Osteoblast (primary cell): ENCODE measurements around the gene OBSCN. TPM values are rescaled to one million over a fixed set of nuclear protein-coding genes. Genes with fewer than 3 reads are reported as not detected.

Experiments
- DNase-seq: peaks from one replicate; pipeline ENCODE4 v3.0.0; 2011; ENCODE audit warnings: low spot score, mixed read lengths; ENCODE audit not compliant: insufficient read length; ENCODE audit errors: missing footprints
- H2AFZ ChIP-seq: 2 replicates; pipeline ENCODE4 v1.6.0; 2011; ENCODE audit warnings: mild to moderate bottlenecking, low read length
- H3K27ac ChIP-seq: 2 replicates; pipeline ENCODE4 v1.5.1; 2011; ENCODE audit warnings: mild to moderate bottlenecking, low read depth, low read length, moderate library complexity
- H3K27me3 ChIP-seq: 2 replicates; pipeline ENCODE4 v1.6.0; 2012; ENCODE audit warnings: mild to moderate bottlenecking, control low read depth, inconsistent platforms, low read length, moderate library complexity; ENCODE audit not compliant: insufficient read depth
- H3K36me3 ChIP-seq: 2 replicates; pipeline ENCODE4 v1.5.1; 2011; ENCODE audit warnings: mild to moderate bottlenecking, low read length, control low read depth, moderate library complexity; ENCODE audit not compliant: insufficient read depth
- H3K4me1 ChIP-seq: 2 replicates; pipeline ENCODE4 v1.5.1; 2011; ENCODE audit warnings: mild to moderate bottlenecking, low read length, control low read depth, moderate library complexity; ENCODE audit not compliant: insufficient read depth
- H3K4me2 ChIP-seq: 2 replicates; pipeline ENCODE4 v1.6.0; 2011; ENCODE audit warnings: mild to moderate bottlenecking, low read length; ENCODE audit not compliant: insufficient read depth
- H3K4me3 ChIP-seq: fragments of 200-600 bp; sonication (generic); 3 replicates; pipeline ENCODE4 v1.5.1; 2012; ENCODE audit warnings: mild to moderate bottlenecking, low read length, inconsistent platforms; ENCODE audit not compliant: insufficient read depth
- H3K79me2 ChIP-seq: 2 replicates; pipeline ENCODE4 v1.6.0; 2012; ENCODE audit warnings: mild to moderate bottlenecking, low read length, control low read depth, inconsistent platforms; ENCODE audit not compliant: insufficient read depth
- H3K9me3 ChIP-seq: 2 replicates; pipeline ENCODE4 v1.5.1; 2011; ENCODE audit warnings: low read depth, low read length, control low read depth
- H4K20me1 ChIP-seq: 2 replicates; pipeline ENCODE4 v1.6.0; 2012; ENCODE audit warnings: mild to moderate bottlenecking, low read length, control low read depth; ENCODE audit not compliant: insufficient read depth
- CTCF ChIP-seq: IDR thresholded peaks from 2 replicates; pipeline ENCODE4 v1.5.1; 2011; ENCODE audit warnings: mild to moderate bottlenecking, low read depth, low read length, moderate library complexity; ENCODE audit errors: extremely low read depth
- total RNA-seq: library from RNA; depleted of rRNA; stranded (reverse); fragments of >200 nt; gene quantifications from 2 replicates; pipeline ENCODE4 v1.2.3, GENCODE V29; 2012

The OBSCN gene
- total RNA-seq, 1 donor = 2.9 TPM

- Histone ChIP-seq H3K4me1 (peaks cover 13% of the 10 kb centered on the region), H3K27me3 (peaks cover 6% of the 10 kb centered on the region), H3K4me2 (no peak overlapping the region), H3K36me3 (no peaks in the 10 kb centered on the region), H3K79me2 (no peaks in the 10 kb centered on the region), H2AFZ (no peak overlapping the region), H3K9me3 (no peaks in the 10 kb centered on the region), H4K20me1 (no peaks in the 10 kb centered on the region), H3K4me3 (no peak overlapping the region), H3K27ac (no peak overlapping the region)
- peak; percentile 78 for DNase-seq
- no peak for TF ChIP-seq CTCF
These were observed 169.1 kb downstream of the OBSCN start for GRCh38 chr1:228376651-228377631.

GRCh38 chr1:228377664-228378089, 169.8 kb downstream of the OBSCN start:
- no peak for TF ChIP-seq CTCF
- peak; percentile 50 for DNase-seq
- Histone ChIP-seq H3K4me2 (no peak overlapping the region), H3K4me1 (peaks cover 13% of the 10 kb centered on the region), H3K36me3 (no peaks in the 10 kb centered on the region), H3K9me3 (no peaks in the 10 kb centered on the region), H2AFZ (no peak overlapping the region), H3K79me2 (no peaks in the 10 kb centered on the region), H4K20me1 (no peaks in the 10 kb centered on the region), H3K27ac (no peak overlapping the region), H3K4me3 (no peak overlapping the region), H3K27me3 (peaks cover 6% of the 10 kb centered on the region)

- Histone ChIP-seq H3K27ac (no peak overlapping the region), H3K36me3 (no peaks in the 10 kb centered on the region), H2AFZ (peak overlapping the region; percentile 82), H3K27me3 (peaks cover 6% of the 10 kb centered on the region), H4K20me1 (no peaks in the 10 kb centered on the region), H3K4me3 (peak overlapping the region; percentile 72), H3K9me3 (no peaks in the 10 kb centered on the region), H3K4me2 (peak overlapping the region; percentile 87), H3K4me1 (peaks cover 13% of the 10 kb centered on the region), H3K79me2 (no peaks in the 10 kb centered on the region)
- peak; percentile 98 for DNase-seq
- TF ChIP-seq CTCF = peak; percentile 28
These were observed 170.4 kb downstream of the OBSCN start for GRCh38 chr1:228378090-228378872.
